Smooth muscle cell (in vitro differentiated cells): ENCODE measurements around the gene F5. TPM values are rescaled to one million over a fixed set of nuclear protein-coding genes. Genes with fewer than 3 reads are reported as not detected.
"Not testable (repeated sequence)": the region's sequence is repeated elsewhere in the genome, so short reads cannot be mapped to it uniquely, and the experiment has no call there.

Experiments
- DNase-seq: peaks from one replicate; lab custom pipeline; 2025; ENCODE audit not compliant: unreplicated experiment; lab: John Stamatoyannopoulos, UW
- H2AFZ ChIP-seq: fragments of 200-600 bp; sonication (generic); 2 replicates; pipeline ENCODE4 v1.6.0; 2016; ENCODE audit warnings: antibody characterized with exemption, low read depth, mild to moderate bottlenecking
- H3F3A ChIP-seq: fragments of 200-600 bp; sonication (generic); 2 replicates; pipeline ENCODE4 v1.6.0; 2017; ENCODE audit warnings: antibody characterized with exemption, low read depth
- H3K27ac ChIP-seq: fragments of 200-600 bp; sonication (generic); 2 replicates; pipeline ENCODE4 v1.5.1; 2016; ENCODE audit warnings: low read depth, mild to moderate bottlenecking
- H3K27me3 ChIP-seq: fragments of 200-600 bp; sonication (generic); 2 replicates; pipeline ENCODE4 v1.6.1; 2016; ENCODE audit warnings: low read depth, mild to moderate bottlenecking
- H3K36me3 ChIP-seq: fragments of 200-600 bp; sonication (generic); 2 replicates; pipeline ENCODE4 v1.5.1; 2016; ENCODE audit warnings: low read depth
- H3K4me1 ChIP-seq: fragments of 200-600 bp; sonication (generic); 2 replicates; pipeline ENCODE4 v1.5.1; 2016; ENCODE audit warnings: low read depth
- H3K4me2 ChIP-seq: fragments of 200-600 bp; sonication (generic); 2 replicates; pipeline ENCODE4 v1.6.0; 2016; ENCODE audit warnings: mild to moderate bottlenecking
- H3K4me3 ChIP-seq: fragments of 200-600 bp; sonication (generic); 2 replicates; pipeline ENCODE4 v1.5.1; 2016; ENCODE audit warnings: mild to moderate bottlenecking
- H3K79me2 ChIP-seq: fragments of 200-600 bp; sonication (generic); 2 replicates; pipeline ENCODE4 v1.6.0; 2016; ENCODE audit warnings: low read depth, mild to moderate bottlenecking
- H3K9ac ChIP-seq: fragments of 200-600 bp; sonication (generic); 2 replicates; pipeline ENCODE4 v1.6.0; 2016; ENCODE audit warnings: low read depth
- H3K9me3 ChIP-seq: fragments of 200-600 bp; sonication (generic); replicated peaks from 2 replicates; pipeline ENCODE4 v1.5.1; 2016; ENCODE audit warnings: low read depth
- H4K20me1 ChIP-seq: fragments of 200-600 bp; sonication (generic); 2 replicates; pipeline ENCODE4 v1.6.0; 2016; ENCODE audit warnings: low read depth
- WGBS: methylation state at CpG from one replicate; pipeline ENCODE4 v1.1.7; 2016; ENCODE audit warnings: low lambda C conversion rate; 5-methylcytosine and 5-hydroxymethylcytosine counted together
- polyA plus RNA-seq: library from polyadenylated mRNA; unstranded; fragments of >200 nt; fragmentation: Nextera tagmentation; extraction: Ambion mirVana; gene quantifications from 2 replicates; pipeline ENCODE4 v1.2.1, GENCODE V29; 2016
- total RNA-seq: library from RNA; depleted of rRNA; stranded (reverse); fragments of >200 nt; gene quantifications from 2 replicates; pipeline ENCODE4 v1.2.3, GENCODE V29; 2014
- TF ChIP-seq, protein P1 (sequence below): fragments of 200-600 bp; sonication (generic); IDR thresholded peaks from 2 replicates; pipeline ENCODE4 v1.5.1; 2017; ENCODE audit warnings: borderline replicate concordance, mild to moderate bottlenecking, antibody characterized with exemption; ENCODE audit not compliant: insufficient read depth, poor library complexity, severe bottlenecking

F5 gene
- total and polyA plus RNA-seq, 2 experiments from 2014 or later = 0.13 to 0.45 TPM

DNA sequence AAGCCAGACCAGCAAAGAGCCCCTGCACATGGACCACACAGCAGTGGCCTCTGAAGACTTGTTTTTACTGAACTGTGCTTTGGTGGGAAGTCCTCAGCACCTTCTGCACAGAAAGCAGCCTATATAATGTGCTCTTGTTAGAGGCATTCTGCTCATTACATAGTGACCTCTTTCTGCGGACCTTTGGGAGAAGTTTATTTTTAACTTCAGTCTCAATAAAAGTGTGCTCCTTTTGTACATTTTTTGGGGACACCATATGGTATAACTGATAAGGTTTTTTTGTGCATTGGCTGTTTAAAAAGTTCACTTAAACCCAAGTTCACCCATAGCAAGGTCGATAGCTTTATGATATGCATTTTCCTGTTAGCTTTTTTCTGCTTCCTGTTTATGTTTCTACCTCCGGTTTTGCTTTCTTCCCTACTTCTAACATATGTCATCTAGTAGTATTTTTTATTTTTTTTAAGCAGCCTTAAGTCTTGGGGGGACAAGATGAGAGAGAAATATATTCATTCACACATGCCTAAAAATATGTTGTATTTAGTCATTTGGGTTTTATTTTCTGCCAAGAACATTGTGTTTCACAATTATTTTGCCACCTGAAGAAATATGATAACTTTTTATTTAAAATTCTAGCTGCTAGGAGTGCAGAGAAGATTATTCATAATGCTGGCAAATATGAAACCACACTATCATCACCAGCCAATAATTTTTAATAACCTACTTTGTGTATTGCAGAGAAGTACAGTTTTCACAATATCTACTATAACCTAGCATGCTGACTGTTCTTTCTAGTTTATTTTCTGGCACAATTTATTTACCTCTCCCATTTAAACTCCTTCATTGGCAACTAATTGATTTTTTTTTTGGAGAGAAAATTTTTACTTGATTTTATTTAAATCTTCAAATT is 77.6 kb downstream of the F5 start:
- DNase-seq = no peak
- Histone ChIP-seq H2AFZ (peak overlapping the region; percentile 19), H3K27me3 (no peaks in the 10 kb centered on the region), H3K36me3 (no peaks in the 10 kb centered on the region), H3K9ac (no peak overlapping the region), H4K20me1 (no peaks in the 10 kb centered on the region), H3K79me2 (no peaks in the 10 kb centered on the region), H3K9me3 (no peaks in the 10 kb centered on the region), H3K4me1 (peaks cover 7% of the 10 kb centered on the region), H3K27ac (no peak overlapping the region), H3K4me2 (no peak overlapping the region), H3F3A (no peaks in the 10 kb centered on the region), H3K4me3 (no peak overlapping the region)
- 86% methylated on average over 3 of the region's 3 CpGs for WGBS
- TF ChIP-seq, protein P1, sequence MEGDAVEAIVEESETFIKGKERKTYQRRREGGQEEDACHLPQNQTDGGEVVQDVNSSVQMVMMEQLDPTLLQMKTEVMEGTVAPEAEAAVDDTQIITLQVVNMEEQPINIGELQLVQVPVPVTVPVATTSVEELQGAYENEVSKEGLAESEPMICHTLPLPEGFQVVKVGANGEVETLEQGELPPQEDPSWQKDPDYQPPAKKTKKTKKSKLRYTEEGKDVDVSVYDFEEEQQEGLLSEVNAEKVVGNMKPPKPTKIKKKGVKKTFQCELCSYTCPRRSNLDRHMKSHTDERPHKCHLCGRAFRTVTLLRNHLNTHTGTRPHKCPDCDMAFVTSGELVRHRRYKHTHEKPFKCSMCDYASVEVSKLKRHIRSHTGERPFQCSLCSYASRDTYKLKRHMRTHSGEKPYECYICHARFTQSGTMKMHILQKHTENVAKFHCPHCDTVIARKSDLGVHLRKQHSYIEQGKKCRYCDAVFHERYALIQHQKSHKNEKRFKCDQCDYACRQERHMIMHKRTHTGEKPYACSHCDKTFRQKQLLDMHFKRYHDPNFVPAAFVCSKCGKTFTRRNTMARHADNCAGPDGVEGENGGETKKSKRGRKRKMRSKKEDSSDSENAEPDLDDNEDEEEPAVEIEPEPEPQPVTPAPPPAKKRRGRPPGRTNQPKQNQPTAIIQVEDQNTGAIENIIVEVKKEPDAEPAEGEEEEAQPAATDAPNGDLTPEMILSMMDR = no peak

DNA sequence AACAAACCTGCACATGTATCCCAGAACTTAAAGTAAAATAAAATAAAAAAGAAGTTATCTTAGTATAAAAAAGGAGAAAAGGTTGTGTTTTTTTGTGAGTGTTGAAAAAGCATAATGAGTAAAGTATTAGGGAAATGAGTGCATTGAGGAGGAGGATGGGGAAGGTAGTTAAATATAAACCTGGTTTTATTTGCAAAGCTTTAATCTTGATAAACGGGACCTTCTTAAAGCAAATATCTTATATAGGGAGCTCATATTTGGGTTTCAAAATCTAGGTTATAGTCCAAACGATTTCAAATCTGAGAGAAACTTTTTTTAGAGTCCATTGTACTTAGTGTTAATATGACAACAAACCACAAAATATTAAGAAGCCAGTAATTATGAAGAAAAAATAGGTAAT is 78.9 kb downstream of the F5 start:
- H3K4me3 ChIP-seq = no peak overlapping the region
- WGBS = 80% methylated on average over 2 of the region's 2 CpGs
- H3F3A ChIP-seq = no peaks in the 10 kb centered on the region
- no peak overlapping the region for H3K9ac ChIP-seq
- DNase-seq = no peak
- H4K20me1 ChIP-seq = no peaks in the 10 kb centered on the region
- H3K27me3 ChIP-seq = no peaks in the 10 kb centered on the region
- H3K27ac ChIP-seq = no peak overlapping the region
- H3K36me3 ChIP-seq = no peaks in the 10 kb centered on the region
- H2AFZ ChIP-seq = no peak overlapping the region
- H3K4me2 ChIP-seq = no peak overlapping the region
- peaks cover 4% of the 10 kb centered on the region for H3K4me1 ChIP-seq
- TF ChIP-seq, protein P1 = no peak
- no peaks in the 10 kb centered on the region for H3K79me2 ChIP-seq
- H3K9me3 ChIP-seq = no peaks in the 10 kb centered on the region

DNA sequence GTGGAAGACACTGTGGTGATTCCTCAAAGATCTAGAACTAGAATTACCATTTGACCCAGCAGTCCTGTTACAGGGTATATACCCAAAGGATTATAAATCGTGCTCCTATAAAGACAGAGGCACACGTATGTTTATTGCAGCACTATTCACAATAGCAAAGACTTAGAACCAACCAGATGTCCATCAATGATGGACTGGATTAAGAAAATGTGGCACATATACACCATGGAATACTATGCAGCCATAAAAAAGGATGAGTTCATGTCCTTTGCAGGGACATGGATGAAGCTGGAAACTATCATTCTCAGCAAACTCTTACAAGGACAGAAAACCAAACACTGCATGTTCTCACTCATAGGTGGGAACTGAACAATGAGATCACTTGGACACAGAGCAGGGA is 82.7 kb downstream of the F5 start:
- not testable (repeated sequence) for H3K79me2 ChIP-seq, H2AFZ ChIP-seq
- 100% methylated on average over 2 of the region's 2 CpGs for WGBS

DNA sequence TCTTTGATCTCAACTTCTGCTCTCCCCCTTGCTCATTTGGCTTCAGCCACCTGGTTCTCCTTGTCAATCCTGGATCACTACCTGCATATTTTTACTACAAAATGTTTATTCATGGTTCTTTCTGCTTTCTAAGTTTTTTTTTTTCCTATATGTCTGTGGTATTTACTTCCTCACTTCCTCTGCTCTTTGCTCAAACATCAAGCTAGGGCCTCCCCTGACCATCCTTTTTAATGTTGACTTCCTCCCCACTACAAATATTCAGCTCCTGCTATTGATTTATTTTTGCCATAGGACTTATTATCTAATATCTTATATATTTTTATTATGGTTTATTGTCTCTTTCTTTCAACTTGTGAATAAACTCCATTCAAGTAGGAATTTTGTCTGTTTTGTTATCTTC is 86.5 kb downstream of the F5 start:
- no peak for DNase-seq

More for the DNA sequence above, 82.7 kb downstream of the F5 start:
- not testable (repeated sequence) for H3K27ac ChIP-seq, H3K4me3 ChIP-seq, H3K9ac ChIP-seq, H3K9me3 ChIP-seq, H3K4me1 ChIP-seq, H3K4me2 ChIP-seq, H3K27me3 ChIP-seq, DNase-seq, H4K20me1 ChIP-seq, H3K36me3 ChIP-seq, H3F3A ChIP-seq

More for the DNA sequence above, 86.5 kb downstream of the F5 start:
- Histone ChIP-seq H3K79me2 (no peaks in the 10 kb centered on the region), H3K27me3 (no peaks in the 10 kb centered on the region), H3K4me1 (no peaks in the 10 kb centered on the region), H2AFZ (no peak overlapping the region), H3K9ac (no peak overlapping the region), H3K4me3 (no peak overlapping the region), H3K27ac (no peak overlapping the region), H3K36me3 (no peaks in the 10 kb centered on the region), H4K20me1 (no peaks in the 10 kb centered on the region), H3K4me2 (no peak overlapping the region), H3K9me3 (no peaks in the 10 kb centered on the region), H3F3A (no peaks in the 10 kb centered on the region)
- TF ChIP-seq, protein P1 = no peak
